NCI-H2196 (cell line): Measurements from ENCODE around the gene NIM1K.
"Not testable (repeated sequence)": the region's sequence is repeated elsewhere in the genome, so short reads cannot be mapped to it uniquely, and the experiment has no call there.

Experiments
- DNase-seq: peaks from one replicate; lab custom pipeline; 2025; ENCODE audit not compliant: unreplicated experiment; lab: John Stamatoyannopoulos, UW

NIM1K gene

GRCh38 chr5:43275391-43275790, 83.4 kb downstream of the NIM1K start:
- no peak for DNase-seq

GRCh38 chr5:43279548-43280274, 87.7 kb downstream of the NIM1K start:
- no peak for DNase-seq

GRCh38 chr5:43281840-43282658, 90.0 kb downstream of the NIM1K start:
- DNase-seq: no peak

GRCh38 chr5:43286623-43287022, 94.6 kb downstream of the NIM1K start:
- DNase-seq: no peak

- no peak for DNase-seq
These were observed 95.5 kb downstream of the NIM1K start for GRCh38 chr5:43287493-43287892.

GRCh38 chr5:43288269-43288831, 96.3 kb downstream of the NIM1K start:
- DNase-seq: no peak

- no peak for DNase-seq
These were observed 98.7 kb downstream of the NIM1K start for GRCh38 chr5:43290726-43291125.

- DNase-seq: no peak
These were observed 102.2 kb downstream of the NIM1K start for GRCh38 chr5:43294226-43294625.

- DNase-seq: no peak
These were observed 103.2 kb downstream of the NIM1K start for GRCh38 chr5:43295202-43295601.

GRCh38 chr5:43296835-43297234, 104.8 kb downstream of the NIM1K start:
- DNase-seq: no peak

GRCh38 chr5:43298443-43298842, 106.4 kb downstream of the NIM1K start:
- no peak for DNase-seq

GRCh38 chr5:43300112-43300511, 108.1 kb downstream of the NIM1K start:
- no peak for DNase-seq

GRCh38 chr5:43301653-43302091, 109.6 kb downstream of the NIM1K start:
- no peak for DNase-seq

- no peak for DNase-seq
These were observed 110.5 kb downstream of the NIM1K start for GRCh38 chr5:43302481-43302880.

- no peak for DNase-seq
These were observed 111.2 kb downstream of the NIM1K start for GRCh38 chr5:43303242-43303641.

- no peak for DNase-seq
These were observed 112.5 kb downstream of the NIM1K start for GRCh38 chr5:43304525-43304924.

GRCh38 chr5:43305948-43306565, 114.0 kb downstream of the NIM1K start:
- peak; percentile 65 for DNase-seq

GRCh38 chr5:43306954-43307353, 114.9 kb downstream of the NIM1K start:
- not testable (repeated sequence) for DNase-seq

GRCh38 chr5:43309122-43309521, 117.1 kb downstream of the NIM1K start:
- no peak for DNase-seq

- no peak for DNase-seq
These were observed 117.6 kb downstream of the NIM1K start for GRCh38 chr5:43309637-43310036.

- DNase-seq: no peak
These were observed 120.1 kb downstream of the NIM1K start for GRCh38 chr5:43312076-43312661.
